GM18870 (cell line): ENCODE measurements around the gene LRRC74B.
"Not testable (repeated sequence)": the region's sequence is repeated elsewhere in the genome, so short reads cannot be mapped to it uniquely, and the experiment has no call there.

Source experiments
- ATAC-seq: cut with Tn5 transposase; IDR thresholded peaks from one replicate; pipeline ENCODE4 v1.9.1; 2021; ENCODE audit warnings: moderate library complexity; ENCODE audit not compliant: unreplicated experiment

Gene LRRC74B, protein sequence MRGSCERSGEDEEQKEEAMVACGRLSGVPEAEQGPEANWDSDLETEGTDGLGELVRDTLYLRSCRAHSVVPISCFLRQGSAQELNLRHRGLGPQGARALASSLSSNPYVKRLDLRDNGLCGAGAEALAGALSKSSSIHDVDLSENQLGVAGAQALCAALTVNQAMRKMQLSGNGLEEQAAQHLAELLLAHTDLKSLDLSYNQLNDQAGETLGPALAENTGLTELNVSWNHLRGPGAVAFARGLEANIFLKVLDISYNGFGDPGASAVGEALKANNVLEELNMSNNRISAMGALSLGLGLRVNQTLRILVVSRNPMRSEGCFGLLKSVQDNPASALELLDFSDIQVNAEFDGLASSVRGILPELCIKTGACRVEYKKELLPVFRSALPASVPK

DNA sequence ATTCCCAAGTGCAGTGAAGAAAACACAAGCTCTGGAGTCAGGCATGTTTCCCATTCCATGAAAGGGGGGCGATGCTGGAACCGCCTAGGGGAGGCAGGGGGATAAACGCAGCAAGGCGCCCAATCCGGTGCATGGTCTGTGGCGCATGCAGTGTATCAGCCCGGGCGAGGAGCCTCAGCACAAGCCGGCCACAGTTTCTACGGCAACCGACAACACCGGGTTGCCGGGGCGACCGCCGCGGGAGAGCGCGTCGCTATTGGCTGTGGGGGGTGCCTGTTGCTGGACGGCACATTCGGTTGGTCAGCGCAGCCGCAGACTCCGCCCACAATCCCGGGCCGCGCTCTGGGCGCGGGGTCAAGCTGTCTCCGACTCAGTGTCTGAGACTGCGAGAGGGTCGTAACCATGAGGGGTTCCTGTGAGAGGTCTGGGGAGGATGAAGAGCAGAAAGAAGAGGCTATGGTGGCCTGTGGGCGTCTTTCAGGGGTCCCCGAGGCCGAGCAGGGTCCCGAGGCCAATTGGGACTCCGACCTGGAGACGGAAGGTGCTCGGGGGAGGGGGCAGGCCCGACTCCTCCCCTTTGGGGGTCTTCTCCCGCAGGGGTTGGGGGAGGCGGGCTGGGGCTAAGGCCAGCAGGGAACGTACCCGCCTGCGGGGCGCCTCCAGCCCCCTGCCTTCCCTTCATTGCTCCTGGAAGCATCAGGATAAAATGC, at the start of gene LRRC74B:
TSS of gene LRRC74B (plus strand) at position 362 of the 710 bp plus-strand sequence. CDS start at position 403, 41 bp downstream.
- no peak for ATAC-seq

DNA sequence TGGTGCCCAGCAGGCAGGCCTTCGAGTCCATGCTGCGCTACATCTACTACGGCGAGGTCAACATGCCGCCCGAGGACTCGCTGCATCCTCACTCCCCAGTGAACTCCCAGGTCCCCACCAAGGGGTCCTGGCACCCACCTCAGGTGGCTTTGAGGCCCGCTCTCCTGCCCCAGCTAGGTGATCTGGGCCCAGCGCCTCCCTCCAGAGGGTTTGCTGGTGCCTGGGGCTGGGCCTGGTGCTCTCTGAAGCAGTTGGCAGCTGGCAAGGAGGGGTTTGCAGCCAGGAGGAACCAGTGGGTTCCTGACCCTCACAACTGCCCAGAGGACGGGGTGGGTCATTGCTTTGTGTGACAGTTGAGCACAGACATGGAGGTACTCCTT, 49.7 kb upstream of the LRRC74B start:
- ATAC-seq, result no peak

DNA sequence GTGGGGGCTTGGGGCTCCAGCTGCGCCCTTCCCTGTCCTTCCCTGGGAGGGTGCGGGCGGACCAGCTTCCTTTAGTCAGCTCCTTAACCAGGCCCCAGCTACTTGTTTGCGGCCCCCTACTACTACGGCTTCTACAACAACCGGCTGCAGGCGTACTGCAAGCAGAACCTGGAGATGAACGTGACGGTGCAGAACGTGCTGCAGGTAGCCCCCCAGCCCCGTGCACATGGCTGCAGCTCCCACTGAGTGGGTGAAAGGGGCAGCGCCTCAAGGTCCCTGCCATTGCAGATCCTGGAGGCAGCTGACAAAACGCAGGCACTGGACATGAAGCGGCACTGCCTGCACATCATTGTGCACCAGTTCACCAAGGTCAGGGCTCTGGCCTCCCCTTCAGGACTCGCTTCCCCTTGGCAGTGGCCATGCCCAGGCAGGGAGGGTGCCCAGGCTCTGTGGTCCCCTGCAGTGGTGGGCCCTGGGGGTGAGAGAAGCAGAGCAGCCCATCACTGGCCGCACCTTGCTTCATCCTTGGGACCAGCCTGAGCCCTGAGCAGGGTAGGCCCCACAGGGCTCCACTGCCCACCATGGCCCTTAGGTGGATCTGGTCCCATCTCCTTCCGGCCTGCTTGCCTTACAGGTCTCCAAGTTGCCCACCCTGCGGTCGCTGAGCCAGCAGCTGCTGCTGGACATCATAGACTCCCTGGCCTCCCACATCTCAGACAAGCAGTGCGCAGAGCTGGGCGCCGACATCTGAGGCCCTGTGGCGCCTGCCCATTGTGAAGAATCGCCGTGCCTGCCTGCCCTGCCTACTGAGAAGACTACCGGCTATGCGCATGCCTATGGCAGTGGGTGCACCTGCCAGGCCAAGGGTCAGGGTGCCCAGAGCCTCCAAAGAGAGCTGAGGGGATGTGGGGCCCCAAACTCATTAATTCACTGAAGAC, 48.9 kb upstream of the LRRC74B start:
- ATAC-seq, result no peak

DNA sequence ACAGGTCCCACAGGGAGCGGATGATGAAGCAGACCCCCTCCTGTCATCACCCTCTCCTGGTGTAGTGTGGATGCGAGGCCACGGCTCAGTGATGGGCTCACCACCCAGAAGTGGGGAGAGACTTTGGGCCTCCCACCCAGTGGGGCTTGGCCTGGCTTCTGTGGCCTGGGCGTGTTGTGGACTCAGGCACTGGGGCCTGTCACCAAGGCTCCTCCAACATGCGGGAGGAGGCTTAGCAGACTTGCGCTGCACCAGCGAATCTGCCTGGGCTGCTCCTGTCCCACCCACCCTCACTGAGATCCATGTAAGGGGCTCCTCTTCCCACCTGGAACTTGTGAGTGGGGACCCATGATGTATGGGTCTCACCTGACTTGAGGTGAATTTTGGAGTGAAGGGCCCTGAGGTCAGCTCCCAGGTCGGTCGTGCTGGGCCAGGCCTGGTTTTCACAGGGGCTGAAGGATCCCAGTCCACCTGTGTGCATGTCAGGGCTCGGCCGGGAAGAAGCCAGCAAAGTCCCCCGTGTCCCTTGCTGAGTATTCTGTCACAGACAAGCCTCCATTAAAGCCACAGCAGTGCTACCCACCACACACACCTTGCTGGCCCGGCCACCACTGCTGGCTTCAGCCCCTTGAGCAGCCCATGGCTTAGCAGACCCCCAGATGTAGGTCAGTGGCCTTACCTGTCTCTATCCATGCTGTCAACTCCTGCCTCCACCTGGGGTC, 48.0 kb upstream of the LRRC74B start:
- no peak for ATAC-seq

DNA sequence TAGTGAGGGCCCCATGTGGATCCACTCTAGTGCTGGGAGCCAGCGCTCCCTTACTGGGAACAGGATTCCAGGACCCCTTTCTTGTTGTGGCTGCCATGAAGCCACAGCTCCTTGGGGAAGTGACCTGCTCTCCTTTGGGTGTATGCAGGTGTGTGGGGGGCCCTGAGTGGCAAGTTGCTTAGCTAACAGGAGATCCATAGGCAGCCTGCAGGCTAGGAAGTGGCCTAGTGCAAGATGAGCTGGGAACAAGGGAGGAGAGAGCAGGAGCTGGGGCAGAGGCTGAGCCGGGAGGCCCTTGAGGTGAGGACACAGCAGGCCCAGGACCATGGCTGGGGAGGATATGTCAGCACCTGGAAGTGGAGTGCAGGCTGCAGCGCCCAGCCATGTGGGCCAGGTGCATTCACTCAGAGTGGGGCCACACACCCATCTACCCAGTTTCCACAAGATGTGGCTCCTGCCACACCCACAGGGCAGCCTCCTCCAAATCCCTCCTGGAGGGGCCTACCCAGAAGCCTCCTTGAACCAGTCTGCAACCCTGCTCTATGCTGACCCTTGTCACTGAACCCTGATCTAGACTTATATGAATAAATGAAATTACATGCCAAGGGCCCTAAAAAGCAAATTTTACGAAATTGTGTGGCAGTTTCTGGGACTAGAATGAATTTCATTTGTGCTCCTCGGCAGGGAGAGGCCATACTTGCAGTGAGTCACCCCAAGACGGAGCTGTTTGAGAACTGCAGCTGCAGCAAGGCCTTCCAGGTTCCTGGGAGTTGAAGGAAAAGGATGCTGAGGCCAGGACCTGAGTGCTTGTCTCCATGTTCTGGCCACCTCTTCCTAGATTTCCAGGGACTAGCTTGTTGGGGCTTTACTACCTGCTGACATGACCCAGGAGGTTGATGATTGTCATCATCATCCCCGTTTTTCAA, 47.1 kb upstream of the LRRC74B start:
- no peak for ATAC-seq

DNA sequence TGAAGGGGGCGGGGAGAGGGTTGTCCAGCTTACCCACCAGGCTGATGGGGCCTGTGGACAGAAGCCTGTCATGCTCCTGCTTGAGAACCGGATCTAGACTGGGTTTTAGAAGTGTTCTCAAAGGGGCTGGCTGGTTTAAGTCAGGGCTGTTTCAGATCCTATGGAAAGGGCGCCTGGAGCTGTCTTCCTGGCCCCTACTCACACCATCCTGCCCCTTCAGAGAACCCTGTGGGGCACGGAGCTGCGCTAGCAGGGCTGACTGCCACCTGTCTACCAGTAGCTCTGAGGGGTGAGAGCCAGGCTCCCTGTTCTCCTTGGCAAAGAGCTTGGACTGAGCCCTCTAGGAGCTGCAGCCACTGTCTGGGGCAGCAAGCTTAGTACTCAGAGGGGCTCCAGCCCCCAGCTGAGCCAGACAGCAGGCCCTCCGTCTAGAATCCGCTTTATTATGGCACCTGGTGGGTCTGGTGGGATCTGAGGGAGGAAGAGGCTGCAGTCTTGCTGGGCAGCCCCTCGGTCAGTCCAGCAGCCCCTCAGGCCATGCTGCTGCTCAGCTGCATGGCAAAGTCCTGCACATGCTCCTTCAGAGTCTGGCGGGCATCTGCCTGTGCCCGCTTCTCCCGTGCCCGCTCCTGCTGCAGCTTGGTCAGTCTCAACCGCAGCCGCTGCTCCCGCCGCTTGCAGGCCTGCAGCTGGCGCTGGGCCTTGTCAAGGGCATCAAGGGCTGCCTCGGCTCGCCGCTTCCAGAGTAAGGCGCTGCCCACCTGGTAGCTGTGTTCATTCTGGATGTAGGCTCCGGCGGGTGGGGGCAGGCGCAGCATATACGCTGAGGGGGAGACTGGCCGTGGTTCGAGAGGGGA, 46.2 kb upstream of the LRRC74B start:
- no peak for ATAC-seq

DNA sequence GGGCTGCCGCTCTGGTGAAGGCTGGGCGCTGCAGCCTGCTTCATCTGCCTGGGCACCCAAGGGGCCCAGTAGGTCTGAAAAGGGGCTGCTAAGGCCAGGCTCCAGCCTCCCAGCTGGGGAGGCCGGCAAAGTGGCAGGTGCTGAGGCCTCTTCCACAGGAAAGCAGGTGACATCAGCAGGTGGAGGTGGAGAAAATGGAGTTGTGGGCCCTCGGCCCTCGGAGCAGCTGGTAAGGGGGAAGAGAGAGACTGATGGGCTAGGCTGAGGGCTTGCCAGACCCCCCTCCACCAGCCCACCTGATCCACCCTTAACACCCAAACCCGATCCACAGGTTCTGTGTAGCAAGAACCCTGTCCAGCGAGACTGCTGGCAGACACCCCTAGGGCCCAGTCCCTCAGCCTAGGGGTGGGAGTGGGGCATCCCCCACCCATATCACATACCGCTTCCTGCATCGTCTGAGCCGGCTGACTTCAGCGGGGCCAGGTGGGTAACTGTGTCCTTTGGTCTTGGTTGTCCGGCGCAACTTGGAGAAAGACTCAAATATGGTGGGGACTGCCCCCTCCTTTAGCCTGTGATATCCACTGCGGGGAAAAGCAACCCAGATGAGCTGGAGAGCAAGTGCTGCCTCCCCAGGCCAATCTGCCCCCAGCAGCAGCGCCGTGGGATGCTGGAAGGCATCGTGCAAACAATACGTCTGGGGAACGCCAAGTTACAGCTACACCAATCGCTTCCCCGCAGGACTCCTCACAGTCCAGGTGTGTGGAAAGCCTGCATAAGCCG, 45.3 kb upstream of the LRRC74B start:
- no peak for ATAC-seq

DNA sequence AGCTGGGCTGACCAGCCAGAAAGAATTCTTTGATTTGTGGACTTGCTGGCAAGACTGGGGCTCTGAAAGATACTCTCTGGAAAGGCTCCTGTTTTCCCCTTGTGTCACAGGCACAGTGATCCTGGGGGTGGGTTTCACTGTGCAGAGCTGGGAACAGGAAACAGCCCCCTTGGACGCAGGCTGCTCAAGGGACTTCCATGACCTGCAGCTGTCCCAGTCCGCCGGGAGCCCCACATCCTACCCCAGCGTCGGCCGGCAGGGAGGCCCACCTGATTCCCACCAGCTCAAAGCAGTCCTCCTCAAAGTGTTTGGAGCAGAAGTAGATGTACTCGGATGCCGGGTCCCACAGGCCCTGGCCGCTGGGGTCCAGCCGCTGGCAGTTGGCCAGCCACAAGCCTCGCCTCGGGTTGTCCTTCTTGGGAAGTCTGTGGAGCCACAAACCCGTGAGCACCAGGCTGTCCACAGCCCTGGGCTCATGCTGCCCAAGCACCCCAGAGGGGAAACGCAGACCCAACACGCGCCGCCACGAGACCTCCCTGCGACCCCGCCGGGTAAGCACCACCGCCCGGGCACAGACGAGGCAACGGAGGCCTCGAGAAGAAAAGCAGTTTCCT, 44.7 kb upstream of the LRRC74B start:
- no peak for ATAC-seq

DNA sequence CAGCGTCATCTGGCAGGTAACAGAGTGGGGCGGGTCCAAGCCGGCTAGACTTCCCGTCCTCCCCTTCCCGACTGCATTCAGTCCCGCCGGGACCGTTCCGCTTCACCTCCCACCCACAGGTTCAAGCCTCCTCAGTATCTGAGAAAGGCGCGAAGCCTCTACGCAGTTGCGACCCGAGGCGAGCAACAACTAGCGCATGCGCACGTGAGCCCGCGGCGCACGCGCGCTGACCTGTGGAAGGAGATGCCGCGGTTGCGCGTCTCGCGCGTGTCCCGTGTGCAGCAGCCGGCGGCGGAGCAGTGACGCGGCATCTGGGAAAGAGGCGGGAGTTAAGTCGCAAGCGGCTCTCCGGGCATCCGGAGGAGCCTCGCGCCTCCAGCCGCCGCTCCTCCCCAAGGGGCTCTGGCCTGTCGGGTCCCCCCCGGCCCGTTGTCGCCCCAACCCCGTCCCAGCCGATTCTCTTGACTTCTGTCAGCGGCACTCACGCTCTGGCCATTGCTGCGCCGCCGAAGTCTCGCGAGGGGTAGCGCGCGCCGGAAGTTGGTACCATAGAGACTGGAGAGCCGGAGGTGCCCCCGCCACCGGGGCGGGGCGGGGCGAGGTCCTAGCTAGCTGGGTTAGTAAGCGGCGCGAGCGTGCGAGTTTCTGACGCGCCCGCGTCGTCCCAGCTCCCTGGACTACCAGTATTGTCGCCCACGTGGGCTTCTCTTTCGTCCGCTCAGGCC, 44.0 kb upstream of the LRRC74B start, which contains the start of gene THAP7:
TSS of gene THAP7 (minus strand) at position 518 of the 725 bp plus-strand sequence. CDS start at position 311, 207 bp downstream.
- ATAC-seq, result peak; percentile 70

DNA sequence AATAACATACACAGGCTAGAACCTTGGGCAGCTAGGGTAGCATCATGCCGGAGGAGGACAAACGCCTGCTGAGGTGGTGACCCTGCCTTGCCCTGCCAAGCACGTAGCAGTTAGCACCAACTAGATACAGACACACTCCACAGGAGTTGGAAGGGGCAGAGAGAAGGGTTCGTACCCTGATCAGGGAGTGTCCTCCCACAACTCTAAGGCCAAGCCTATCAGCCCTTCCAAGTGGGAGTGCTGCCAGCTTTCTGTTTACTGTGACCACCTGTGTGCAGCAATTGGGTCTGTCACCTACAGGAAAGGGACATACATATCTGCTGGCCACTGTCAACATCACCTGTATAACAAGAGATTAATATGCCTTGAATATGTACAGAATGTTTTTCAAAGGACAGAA, 42.0 kb upstream of the LRRC74B start:
- no peak for ATAC-seq

DNA sequence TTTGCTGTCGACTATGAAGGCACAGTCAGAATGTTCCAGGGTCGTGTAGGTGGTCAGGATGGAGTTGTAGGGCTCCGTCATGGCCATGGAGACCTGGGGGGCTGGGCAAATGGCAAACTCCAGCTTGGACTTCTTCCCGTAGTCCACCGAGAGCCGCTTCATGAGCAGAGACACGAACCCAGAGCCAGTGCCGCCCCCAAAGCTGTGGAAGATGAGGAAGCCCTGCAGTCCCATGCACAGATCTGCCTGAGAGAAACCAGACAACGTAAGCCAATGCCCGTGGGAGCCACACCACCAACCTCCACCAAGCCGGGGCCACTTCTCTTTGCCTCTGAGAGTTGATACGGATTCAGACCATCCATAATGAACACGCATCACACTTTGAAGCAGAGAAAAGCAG, 36.5 kb upstream of the LRRC74B start:
- ATAC-seq, result not testable (repeated sequence)

DNA sequence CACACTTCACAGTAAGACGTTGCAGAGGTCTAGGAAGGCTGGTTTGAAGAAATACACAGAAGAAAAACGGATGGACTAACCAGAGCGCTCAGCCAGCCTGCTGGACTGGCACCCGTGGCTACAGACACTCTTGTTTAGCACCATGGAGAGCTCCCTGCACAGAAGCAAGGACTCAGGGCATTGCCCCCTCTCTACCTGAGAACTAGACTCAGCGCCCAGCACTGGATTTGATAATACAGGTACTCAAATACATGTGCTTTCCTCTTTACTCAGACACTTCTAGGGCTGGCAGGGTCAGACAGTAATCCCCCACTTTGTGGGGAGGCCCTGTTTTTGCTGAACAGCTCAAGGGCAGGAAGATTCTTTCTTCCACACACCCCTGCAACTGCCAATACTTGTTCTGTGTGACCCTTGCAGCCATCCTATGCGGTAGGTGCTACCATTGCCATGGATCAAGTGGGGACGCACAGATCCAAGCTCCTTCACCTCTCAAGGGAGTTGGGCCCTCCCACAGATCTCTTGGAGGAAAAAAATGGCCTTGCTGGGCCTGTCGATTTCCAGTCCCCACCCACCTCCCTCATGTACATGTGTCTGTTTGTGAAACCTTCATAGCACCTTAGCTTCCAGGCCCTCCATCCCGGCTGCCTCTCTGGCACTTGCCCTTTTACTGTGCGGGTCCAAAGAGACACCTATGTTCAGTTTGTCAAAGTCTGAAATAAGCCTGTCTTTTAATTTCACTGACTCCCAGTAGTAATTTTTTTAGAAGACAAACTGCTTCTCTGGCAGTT, 35.9 kb upstream of the LRRC74B start:
- no peak for ATAC-seq

DNA sequence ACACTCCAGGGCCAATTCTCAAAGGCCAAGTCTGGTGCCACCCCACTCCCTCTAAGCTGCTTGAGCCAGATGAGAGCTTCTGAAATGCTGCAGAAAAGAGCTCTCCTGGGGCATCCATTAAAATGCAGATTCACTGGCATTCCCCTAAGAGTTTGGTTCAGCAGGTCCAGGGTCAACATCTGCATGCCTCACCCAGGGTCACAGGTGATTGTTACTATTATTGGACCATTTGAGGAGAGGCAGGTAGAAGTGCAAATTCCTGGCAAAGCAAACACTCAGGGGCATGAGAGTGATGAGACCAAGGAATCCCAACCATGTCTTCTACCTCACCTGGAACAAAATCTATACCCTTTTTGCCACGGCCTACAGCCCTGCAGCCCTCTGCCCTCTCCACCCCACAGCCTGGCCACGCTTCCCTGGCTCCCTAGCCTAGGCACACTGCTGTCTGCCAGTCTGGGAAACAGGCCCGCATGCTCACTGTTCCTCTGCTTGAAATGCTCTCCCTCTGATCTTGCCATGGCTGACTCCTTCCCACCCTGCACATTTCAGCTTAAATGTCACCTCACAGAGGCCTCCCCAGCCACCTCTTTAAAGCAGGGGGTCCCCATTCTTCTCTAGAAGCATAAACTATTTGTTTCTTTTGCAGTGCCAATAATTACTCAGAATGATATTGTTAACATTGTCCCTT, 35.2 kb upstream of the LRRC74B start:
- ATAC-seq, result no peak

DNA sequence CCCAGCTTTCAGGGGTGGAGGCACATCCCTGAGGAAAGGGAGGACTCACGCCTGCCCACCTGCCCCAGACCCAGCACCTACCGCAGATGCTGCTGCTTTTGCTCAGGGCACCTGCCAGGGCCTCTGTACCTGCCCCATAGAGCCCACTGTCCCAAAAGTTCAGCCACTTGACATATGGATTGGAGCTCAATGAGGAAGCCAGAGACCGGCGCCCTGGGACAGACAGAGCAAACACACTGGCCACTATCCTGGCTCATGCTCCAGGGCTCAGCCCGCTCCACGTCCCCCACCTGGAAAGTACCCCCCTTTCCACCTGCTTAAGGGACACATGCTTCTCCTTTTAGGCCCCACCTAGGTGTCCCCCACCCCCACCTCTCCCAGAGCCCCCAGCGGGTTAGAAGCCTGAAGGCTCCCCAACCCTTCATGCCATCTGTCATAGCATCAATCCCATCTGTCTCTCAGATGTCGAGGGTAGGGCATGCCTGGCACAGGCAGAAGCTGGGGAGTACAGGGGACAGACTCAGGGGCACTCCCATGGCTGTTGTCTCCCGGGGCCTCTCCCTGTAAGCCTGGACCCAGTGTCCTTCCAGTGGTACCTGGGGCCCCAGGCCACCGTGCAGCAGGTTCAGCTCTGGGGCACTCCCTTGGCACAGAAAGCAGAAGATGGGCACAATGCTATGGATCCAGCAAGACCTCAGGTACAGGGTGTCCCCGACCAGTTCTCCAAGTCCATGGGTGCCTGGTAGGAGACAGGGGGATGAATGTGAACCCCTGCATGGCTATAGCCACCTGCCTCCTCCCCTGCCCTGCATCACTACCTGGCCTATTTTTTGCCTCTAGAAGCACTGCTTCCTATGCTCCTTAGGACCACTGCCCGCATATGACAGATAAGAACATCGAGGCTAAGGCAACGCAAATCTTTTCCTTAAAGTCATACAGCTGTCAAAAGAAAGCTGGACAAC, 33.0 kb upstream of the LRRC74B start:
- no peak for ATAC-seq
